Measurements from ENCODE around the gene CYS1. TPM values are rescaled to one million over a fixed set of nuclear protein-coding genes. Genes with fewer than 3 reads are reported as not detected.

The CYS1 gene
- polyA plus RNA-seq, 2 of the 4 experiments (the other 2 are of a cell fraction), result 0.68 to 1.1 TPM

DNA sequence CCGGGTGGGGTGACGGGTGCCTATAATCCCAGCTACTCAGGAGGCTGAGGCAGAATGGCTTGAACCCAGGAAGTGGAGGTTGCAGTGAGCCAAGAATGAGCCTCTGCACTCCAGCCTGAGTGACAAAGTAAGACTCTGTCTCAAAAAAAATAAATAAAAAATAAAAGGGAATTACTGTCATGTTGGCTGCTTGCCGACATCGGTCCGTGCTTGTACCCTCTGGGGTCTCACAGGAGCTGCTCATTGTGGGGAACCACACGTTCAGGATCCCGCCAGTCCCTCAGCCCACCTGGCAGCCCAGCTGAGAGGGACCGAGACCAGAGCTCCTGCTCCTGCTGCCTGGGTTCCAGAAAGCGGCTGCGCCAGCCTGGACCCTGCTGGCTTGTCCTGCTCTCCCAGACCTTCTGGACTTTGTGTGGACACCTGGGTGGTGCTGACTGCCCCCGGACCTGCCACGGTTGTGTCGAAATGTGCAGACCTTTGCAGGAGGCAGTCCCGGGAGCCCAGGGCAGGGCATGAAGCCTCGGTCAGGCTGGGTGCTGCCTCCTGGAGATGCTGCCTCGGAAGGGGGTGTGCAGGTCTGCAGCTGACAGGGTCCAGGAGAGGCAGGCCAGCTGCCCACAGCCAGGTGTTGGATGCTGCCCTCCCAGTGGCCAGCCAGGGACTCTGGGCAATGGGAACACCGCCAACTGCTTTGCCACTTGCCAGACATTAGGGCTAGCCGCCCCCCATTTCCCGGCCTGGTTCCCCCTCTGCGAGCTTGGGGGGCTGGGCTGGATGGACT, 20.5 kb downstream of the CYS1 start:
- no peak for FAIRE-seq
- no peak overlapping the region for H3K4me3 ChIP-seq
- H3K27ac ChIP-seq, result no peak overlapping the region
- no peaks in the 10 kb centered on the region for H3K4me1 ChIP-seq
- H3K4me2 ChIP-seq, result no peak overlapping the region
- DNase-seq (ENCODE audit: low read depth in 1 of 2, low spot score in 1 of 2), result no peak
- TF ChIP-seq, protein P1, sequence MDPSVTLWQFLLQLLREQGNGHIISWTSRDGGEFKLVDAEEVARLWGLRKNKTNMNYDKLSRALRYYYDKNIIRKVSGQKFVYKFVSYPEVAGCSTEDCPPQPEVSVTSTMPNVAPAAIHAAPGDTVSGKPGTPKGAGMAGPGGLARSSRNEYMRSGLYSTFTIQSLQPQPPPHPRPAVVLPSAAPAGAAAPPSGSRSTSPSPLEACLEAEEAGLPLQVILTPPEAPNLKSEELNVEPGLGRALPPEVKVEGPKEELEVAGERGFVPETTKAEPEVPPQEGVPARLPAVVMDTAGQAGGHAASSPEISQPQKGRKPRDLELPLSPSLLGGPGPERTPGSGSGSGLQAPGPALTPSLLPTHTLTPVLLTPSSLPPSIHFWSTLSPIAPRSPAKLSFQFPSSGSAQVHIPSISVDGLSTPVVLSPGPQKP (IDR thresholded peaks at IDR 0.05; ENCODE audit: low read depth, low read length), result no peak
- no peak for TF ChIP-seq CEBPB (IDR thresholded peaks at IDR 0.05)
- TF ChIP-seq POLR2AphosphoS2 (conservative IDR thresholded peaks at IDR 0.05; ENCODE audit: low read length), result no peak
- TF ChIP-seq, protein P2, sequence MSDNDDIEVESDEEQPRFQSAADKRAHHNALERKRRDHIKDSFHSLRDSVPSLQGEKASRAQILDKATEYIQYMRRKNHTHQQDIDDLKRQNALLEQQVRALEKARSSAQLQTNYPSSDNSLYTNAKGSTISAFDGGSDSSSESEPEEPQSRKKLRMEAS (IDR thresholded peaks at IDR 0.05), result no peak
- no peak for ATAC-seq
- H3K9me3 ChIP-seq, result no peaks in the 10 kb centered on the region
- 80% methylated on average over 19 of the region's 20 CpGs for WGBS (ENCODE audit: missing lambda C conversion rate)
- POLR2A ChIA-PET, result no interaction called here
- CTCF ChIA-PET, result interaction anchor here (1.0 to 6.5 kb wide), 8 partner anchors 12 to 375 kb away, joined by 3 to 103 read pairs (median 8); no protein-coding TSS in a partner anchor

DNA sequence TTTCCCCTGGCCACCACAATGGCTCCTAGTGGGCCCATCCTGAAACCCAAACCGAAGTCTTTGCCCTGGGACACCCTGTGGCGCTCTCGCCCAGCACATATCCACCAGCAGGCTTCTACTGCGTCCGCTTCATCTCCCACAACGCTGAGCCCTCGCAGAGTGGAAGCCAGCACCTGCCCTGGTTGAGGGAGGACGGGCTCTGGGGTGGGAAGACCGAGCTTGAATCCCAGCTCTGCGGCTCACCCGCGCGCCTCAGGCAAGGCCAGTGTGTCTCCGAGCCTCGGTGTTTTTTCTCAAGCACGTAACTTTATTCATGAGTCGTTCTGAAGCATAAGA, 21.2 kb downstream of the CYS1 start:
- peak in 1 of 2 experiments; percentile 10; a peak in 1 of 6 replicates for ATAC-seq
- 86% methylated on average over 17 of the region's 17 CpGs for WGBS (ENCODE audit: missing lambda C conversion rate)
- no peak for DNase-seq (ENCODE audit: low read depth in 1 of 2, low spot score in 1 of 2)
- TF ChIP-seq, protein P3, sequence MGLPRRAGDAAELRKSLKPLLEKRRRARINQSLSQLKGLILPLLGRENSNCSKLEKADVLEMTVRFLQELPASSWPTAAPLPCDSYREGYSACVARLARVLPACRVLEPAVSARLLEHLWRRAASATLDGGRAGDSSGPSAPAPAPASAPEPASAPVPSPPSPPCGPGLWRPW (IDR thresholded peaks at IDR 0.05), result no peak
- TF ChIP-seq TFCP2L1 (CRISPR knock-in tag; IDR thresholded peaks at IDR 0.05) (no peak), TP53 (CRISPR knock-in tag; IDR thresholded peaks at IDR 0.05) (no peak), CEBPB (IDR thresholded peaks at IDR 0.05) (no peak), FOSB (CRISPR knock-in tag; IDR thresholded peaks at IDR 0.05) (no peak), CHD2 (IDR thresholded peaks at IDR 0.05; ENCODE audit: low read length, partially characterized antibody) (no peak), POLR2A (IDR thresholded peaks at IDR 0.05; ENCODE audit: low read length) (no peak), HEYL (CRISPR knock-in tag; IDR thresholded peaks at IDR 0.05) (no peak), JUN (IDR thresholded peaks at IDR 0.05) (no peak)
- TF ChIP-seq, protein P2 (IDR thresholded peaks at IDR 0.05), result no peak
- ChIA-PET CTCF (interaction anchor here (1.5 to 6.5 kb wide), 7 partner anchors 11 to 216 kb away, joined by 4 to 103 read pairs (median 8); partner anchors contain the start of gene TAF1B), POLR2A (no interaction called here)
- Histone ChIP-seq H3K4me3 (no peak overlapping the region), H3K4me1 (no peaks in the 10 kb centered on the region), H3K27ac (no peak overlapping the region), H3K4me2 (no peak overlapping the region), H3K9me3 (no peaks in the 10 kb centered on the region)
- FAIRE-seq, result no peak

DNA sequence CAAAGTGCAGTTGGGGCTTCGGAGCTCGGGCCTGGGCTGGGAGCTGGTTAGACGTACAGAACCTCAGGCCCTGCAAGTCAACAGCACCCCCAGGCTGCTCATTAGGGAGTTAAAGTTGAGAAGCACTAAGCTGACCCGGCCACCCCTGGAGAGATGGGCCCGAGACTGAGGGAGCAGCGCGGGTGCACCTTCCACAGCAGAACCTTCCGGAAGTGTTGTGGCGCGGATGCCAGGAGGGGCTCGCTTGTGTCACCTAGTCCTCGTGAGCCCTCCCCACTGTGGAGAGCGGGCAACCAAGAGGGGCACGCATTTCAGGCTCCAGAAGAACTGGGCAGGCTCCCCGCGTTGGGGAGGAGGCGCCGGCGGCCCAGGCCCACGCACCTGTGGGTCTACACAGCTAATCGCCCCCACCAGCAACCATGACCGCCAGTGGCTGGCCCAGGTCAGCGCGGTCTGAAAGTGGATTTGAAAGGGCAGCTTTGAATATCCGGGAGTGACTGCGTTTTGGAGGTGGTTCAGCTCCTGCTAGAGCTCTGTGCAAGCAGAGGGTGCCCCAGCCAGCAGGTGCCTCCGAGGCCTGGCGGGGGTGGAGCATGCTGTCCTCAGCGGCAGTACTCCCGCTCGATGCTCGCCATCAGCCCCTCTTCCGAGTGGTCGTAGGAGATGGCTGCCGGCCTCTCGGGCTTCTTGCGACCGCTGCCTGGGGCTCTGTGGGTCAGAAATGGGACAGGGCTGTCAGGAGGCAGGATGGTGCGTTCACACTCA, 21.8 kb downstream of the CYS1 start:
- FAIRE-seq, result no peak
- no peak overlapping the region for H3K4me3 ChIP-seq
- CTCF ChIA-PET, result interaction anchor here (0.7 to 6.5 kb wide), 8 partner anchors 11 to 247 kb away, joined by 3 to 103 read pairs (median 6); partner anchors contain the start of gene TAF1B
- 87% methylated on average over 39 of the region's 39 CpGs for WGBS (ENCODE audit: missing lambda C conversion rate)
- POLR2A ChIA-PET, result no interaction called here
- no peak for TF ChIP-seq SREBF2 (IDR thresholded peaks at IDR 0.05)
- TF ChIP-seq, protein P4, sequence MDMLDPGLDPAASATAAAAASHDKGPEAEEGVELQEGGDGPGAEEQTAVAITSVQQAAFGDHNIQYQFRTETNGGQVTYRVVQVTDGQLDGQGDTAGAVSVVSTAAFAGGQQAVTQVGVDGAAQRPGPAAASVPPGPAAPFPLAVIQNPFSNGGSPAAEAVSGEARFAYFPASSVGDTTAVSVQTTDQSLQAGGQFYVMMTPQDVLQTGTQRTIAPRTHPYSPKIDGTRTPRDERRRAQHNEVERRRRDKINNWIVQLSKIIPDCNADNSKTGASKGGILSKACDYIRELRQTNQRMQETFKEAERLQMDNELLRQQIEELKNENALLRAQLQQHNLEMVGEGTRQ (IDR thresholded peaks at IDR 0.05), result no peak
- no peak for TF ChIP-seq RNF2 (IDR thresholded peaks at IDR 0.05; ENCODE audit: borderline replicate concordance, low read depth)
- no peak for TF ChIP-seq CEBPB (IDR thresholded peaks at IDR 0.05)
- no peak for DNase-seq (ENCODE audit: low read depth in 1 of 2, low spot score in 1 of 2)
- no peak overlapping the region for H3K27ac ChIP-seq
- H3K4me2 ChIP-seq, result no peak overlapping the region
- no peaks in the 10 kb centered on the region for H3K4me1 ChIP-seq
- peak in 1 of 2 experiments; percentile 20; a peak in 2 of 6 replicates for ATAC-seq
- no peaks in the 10 kb centered on the region for H3K9me3 ChIP-seq
